ENCODE measurements around the gene SPTBN1.

Gene SPTBN1

DNA sequence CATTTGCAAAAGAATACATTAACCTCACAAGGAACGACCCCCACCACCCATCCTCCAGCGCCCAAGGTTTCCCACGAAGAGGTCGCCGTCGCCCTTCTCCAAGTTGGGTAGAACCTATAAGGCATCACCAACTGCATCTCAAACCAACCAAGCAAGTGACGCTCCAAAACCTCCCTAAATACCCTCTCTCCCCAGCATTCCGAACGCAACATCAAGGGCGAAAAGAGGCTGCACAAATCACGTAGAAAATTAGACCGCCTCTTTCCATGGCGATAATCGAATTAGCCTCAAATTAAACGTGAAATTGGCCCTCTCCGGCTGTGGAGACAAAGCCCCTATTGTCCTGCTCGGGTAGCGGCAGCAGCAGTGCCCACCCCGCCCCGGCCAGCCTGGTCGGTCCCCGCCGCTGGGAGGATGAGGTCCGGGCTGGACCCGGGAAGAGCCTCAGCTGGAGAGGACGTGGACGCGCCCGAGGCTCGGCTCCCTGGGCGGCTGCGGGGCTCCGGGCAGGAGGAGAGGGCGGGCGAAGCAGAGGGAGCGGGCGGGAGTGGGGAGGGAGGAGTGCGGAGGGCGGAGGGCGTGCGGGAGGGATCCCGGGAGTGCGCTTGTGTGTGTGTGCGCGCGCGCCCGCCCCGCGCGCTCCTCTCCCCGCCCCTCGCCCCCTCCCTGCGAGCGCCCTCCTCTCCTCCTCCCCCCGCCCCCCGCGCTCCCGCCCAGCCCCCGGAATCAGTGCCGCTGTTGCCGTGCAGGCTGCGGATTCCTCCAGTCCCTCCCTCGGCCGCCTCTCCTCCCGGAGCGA, at the start of gene SPTBN1:
TSS of gene SPTBN1 (plus strand) at position 765 of the 799 bp plus-strand sequence. CDS start 70,092 bp downstream, outside the sequence.
- DNase-seq = peak; percentile 82

DNA sequence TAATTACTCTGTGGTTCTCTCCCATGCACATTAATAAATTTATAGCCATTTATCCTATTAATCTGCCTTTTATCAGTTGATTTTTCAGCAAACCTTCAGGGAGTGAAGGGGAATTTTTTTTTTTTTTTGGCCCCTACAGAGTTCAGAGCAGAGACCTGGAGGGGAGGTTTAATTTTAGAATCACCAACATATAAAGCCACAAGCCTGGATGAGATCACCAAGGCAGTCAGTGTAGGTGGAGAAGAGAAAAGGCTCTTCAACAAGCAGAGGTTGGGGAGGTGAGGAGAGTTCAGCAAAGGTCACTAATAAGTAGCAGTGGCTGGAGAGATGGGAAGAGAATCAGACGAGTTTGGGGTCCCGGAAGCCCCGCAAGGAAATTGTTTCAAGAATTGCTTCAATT, 48.4 kb upstream of the SPTBN1 start:
- no peak for DNase-seq

GRCh38 chr2:54408288-54408687, 47.8 kb upstream of the SPTBN1 start:
- no peak for DNase-seq

DNA sequence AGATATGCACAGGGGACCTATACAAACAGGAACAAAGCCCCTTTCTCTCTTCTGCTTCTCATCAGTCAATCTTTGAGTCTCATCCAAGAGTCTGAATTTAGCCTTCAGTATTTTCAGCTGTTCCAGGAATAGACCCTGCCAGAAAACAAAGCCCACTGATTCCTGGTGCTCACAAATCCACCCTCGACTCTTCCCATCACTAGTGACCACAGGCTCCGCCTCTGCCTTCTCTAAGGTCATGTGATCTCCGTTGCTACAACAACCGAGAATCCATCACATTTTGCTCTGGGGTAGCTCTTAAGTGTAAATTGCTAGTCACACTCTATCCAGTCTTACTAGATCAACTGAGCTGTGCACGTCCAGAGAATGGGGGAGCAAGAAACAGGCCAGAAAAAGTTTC, 46.4 kb upstream of the SPTBN1 start:
- DNase-seq = no peak

DNA sequence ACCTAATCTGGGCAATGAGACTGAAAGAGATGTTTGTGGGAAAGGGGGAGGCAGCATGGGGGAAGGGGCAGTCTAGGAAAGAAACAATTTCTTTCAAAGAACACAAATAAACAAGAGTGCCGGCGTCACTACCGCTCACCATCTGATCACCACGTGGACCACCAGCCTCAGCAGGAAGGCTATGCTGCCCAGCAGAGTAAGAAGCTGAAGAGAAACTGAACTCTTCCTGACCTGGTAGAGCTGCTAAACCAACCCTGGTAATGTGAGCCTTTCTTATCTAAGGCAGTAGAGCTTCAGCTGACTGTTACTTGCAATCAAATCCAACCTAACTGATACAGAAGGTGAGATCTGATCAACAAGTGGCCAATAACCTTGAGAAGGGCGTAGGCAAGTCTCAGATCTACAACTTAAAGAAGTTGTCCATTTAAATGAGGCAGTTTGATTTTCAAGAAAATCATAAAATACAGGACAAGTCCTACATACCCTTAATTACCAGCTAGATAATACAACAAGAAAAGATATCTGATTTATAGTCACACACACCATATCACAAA, 44.2 kb upstream of the SPTBN1 start:
- no peak for DNase-seq

DNA sequence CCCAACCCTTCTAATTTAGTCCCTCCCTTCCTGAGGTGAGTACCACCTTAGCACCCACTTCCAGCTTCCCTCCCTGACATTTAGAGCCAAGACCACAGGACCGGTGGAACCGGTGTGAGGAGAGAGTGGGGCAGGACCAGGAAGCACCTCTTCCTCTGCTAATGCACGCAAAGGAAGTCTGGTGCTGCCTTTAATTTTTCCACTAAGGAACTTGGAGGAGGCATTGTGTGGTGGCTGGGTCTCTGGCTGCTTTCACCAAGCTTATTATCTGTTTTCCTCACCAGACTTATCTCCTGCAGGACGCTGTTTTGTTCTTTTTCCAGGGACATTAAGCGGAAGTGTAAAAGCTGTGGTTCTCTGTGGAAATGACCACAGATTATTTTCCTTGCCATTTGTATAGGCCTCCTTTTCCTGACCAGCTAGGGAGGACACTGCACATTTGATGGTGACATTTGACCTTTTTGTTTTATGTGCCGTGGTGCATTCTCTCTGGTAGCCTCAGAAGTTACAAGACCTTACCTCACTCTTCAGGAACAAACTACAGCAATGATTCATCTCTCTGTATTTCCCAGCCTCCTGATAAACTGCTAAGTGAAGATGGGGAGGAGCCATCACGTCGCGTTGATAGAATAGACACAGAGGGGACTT, 39.8 kb upstream of the SPTBN1 start:
- peak; percentile 3 for DNase-seq

DNA sequence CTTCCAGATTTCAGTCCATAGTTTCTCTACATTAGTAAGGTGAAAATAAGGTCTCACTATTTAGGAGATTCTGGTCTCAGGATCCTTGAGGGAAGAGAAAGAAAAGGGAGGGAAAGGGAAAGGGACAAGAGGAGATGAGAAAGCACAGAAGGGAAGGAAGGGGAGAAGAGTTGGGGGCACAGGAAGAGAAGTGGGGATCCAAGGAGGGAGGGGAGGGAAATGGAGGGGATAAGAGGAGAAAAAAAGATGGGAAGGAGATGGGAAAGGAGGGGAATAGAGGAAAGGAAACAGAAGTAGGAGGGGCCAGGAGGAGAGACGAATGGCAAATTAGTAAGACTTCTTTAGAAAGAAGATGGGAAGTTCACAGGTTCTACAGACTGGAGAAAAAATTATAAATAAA, 39.2 kb upstream of the SPTBN1 start:
- no peak for DNase-seq

- DNase-seq = no peak
Measured at GRCh38 chr2:54417577-54417976, 38.5 kb upstream of the SPTBN1 start.

DNA sequence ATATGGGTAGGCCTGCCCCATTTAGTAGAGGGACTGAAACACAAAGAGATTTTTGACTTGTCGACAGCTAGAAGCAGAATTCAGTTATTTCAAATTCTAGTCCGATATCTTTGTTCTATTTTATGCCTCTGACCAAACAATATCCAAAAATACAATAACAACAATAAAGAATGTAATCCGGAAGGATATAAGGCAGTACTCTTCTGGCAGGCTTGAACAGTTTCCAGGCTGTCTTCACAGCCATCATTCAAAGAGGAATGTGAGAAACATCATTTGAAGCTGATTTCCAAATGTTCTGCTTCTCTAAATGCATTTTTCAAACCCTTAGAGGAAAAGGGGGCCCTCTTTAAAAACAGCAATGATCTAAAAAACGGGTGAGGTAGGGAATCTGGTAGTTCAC, 36.7 kb upstream of the SPTBN1 start:
- no peak for DNase-seq

GRCh38 chr2:54419855-54420523, 36.1 kb upstream of the SPTBN1 start:
- DNase-seq = no peak

GRCh38 chr2:54420524-54421172, 35.5 kb upstream of the SPTBN1 start:
- DNase-seq = no peak

DNA sequence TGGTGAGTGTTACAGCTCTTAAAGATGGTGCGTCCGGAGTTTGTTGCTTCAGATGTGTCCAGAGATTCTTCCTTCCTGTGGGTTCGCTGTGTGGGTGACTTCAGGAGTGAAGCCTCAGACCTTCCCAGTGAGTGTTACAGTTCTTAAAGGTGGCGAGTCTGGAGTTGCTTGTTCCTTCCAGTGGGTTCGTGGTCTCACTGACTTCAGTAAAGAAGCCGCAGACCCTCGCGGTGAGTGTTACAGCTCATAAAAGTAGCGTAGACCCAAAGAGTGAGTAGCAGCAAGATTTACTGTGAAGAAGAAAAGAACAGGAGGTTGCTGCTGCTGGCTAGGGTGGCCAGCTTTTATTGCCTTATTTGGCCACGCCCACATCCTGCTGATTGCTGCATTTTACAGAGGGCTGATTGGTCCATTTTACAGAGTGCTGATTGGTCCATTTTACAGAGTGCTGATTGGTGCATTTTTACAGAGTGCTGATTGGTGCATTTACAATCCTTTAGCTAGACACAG, 34.0 kb upstream of the SPTBN1 start:
- DNase-seq = no peak

DNA sequence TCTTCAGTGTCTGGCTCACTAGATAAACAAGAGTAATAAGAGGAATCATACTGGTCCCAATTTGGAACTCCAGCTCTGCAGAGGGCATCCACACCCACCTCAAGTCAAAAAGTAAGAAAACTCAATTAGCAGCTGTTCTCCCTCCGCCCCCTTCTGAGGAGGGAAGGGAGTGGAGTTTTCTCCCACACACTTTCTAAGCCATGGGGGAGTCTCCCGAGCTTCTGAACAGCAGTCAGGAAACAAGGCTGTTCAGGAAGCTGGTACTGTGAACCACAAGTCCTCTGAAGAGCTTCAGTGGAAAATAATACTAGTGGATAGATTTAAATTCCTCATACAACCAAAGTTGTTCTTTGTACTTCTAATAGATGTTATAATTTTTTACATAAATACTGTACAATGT, 32.9 kb upstream of the SPTBN1 start:
- DNase-seq = no peak

- DNase-seq = no peak
Measured at GRCh38 chr2:54424555-54425163, 31.5 kb upstream of the SPTBN1 start.

DNA sequence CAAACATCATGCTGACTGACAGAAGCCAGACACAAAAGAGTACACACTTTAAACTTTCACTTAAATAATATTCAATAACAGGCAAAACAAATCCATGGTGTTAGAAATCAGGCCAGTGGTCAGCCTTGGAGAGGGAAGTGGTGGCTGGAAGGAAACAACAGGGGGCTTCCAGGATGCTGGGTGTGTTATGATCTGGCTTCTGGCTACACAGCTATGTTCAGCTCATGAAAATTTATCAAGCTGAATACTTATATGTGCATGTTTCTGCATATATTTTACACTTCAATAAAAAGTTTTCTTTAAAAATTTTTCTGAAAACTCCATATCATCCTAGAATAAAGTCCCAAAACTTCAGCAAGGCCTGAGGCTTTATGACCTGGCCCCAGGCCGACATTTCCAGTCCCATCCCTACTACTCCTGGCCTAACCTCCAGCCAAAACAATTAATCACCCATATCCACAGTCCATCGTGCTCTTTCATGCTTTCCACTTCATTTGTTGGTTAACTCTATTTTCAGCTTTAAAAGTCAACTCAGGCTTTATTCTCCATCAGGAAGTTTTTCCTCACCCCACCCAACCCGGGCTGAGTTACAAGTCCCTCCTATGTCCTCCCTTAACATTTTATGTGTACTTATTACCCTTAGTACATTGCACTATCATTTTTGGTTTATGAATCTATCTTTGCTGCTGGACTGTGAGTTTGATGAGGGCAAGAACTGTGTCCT, 27.9 kb upstream of the SPTBN1 start:
- no peak for DNase-seq

- no peak for DNase-seq
Measured at GRCh38 chr2:54429054-54429453, 27.1 kb upstream of the SPTBN1 start.

GRCh38 chr2:54429811-54430551, 26.1 kb upstream of the SPTBN1 start:
- DNase-seq = no peak

- no peak for DNase-seq
Measured at GRCh38 chr2:54430649-54431048, 25.5 kb upstream of the SPTBN1 start.

GRCh38 chr2:54432251-54433015, 23.7 kb upstream of the SPTBN1 start:
- DNase-seq = no peak

DNA sequence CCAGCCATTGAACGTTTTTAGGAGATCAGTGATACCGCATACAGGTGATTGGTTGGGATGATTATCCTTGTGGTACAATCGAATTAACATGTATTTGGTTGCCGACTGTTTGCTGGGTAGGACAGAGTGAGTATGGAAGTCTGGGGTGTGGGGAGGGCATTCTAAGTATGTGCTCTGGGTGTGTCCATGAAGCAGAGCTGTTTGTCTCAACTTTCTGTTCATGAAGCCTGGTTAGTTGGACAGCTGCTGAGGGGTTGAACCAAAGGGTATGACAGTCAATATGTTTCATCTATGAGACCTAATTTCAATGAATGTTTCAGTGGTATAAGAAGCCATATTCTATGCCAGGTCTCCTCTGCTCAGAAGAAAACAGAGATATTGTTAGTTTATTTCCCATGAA, 21.9 kb upstream of the SPTBN1 start:
- DNase-seq = no peak

Data from NCI-H510A (cell line).